Hippocampal formation (tissue), 2 donors: ENCODE results near the gene MOG.
A peak's percentile ranks its signal among the peaks of the same experiment; 100 is the strongest.

ENCODE experiments used
- DNase-seq, 2 donors: peaks; one replicate each; lab custom pipeline; 2025; lab: John Stamatoyannopoulos, UW

MOG gene

DNA sequence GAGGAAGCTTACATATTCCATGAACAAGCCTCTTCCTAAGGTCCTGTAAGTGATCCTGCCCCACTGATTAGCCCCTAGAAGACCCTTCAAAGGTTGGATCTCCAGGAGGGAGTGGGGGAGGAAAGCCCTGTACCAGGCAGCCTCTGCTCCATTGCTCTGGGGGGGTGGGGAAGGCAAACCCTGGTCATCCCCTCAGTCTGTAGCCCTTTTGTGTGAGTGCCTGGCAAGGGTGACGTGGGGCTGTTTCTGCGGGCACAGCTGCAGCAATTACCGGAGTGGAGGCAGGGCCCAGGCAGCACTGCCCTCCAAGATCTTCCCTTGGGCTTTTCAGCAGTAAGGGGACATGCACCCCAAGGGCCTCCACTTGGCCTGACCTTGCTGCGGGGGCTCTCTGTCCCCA lies at the start of gene MOG:
MOG (plus strand) TSS at position 295 of the 400 bp plus-strand sequence. CDS start 118 bp downstream, outside the sequence.
- DNase-seq: peak; percentile 88 to 95

DNA sequence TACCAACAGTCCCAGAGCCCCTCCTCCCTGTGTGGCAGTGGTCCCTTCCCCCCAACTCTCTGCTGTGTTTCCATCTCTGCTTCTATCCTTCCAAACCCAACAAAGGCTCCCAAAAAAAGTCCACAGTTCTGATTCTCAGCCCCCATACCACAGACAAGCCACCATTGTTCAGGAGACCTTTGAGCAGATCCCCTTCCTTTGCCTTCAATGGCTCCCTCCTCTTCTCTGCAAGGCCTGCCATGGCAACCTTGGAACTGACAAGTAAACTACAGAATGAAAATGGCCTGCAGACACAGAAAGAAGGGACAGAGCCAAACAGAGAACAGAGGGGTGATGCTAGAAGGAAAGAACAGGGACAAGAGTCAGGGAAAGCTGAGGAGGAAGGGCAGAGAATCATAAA lies 48.8 kb upstream of the MOG start:
- no peak for DNase-seq

DNA sequence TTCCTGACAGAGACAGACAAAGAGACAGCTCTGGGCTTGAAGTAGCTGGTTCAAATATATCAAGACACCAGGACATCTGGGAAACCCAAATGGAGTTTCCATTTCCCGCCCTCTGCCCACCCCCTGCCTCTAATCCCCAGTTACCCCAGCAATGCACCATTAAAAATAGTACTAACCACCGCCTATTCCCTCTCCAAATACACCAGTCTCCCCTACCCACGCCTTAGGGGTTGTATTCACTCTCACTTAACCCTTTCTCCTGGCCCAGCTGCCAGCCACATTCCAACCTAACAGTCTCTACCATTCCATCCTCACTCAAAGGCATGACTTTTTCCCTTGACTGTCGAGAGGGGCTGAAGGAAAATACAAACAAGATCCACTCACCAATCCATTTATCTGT lies 46.4 kb upstream of the MOG start:
- DNase-seq: no peak

- peak in 1 of 2 donors; percentile 44 for DNase-seq
These were observed 45.5 kb upstream of the MOG start for GRCh38 chr6:29611426-29611825.

- no peak for DNase-seq
These were observed 38.9 kb upstream of the MOG start for GRCh38 chr6:29617782-29618554.

GRCh38 chr6:29619578-29620160 lies 37.2 kb upstream of the MOG start:
- no peak for DNase-seq

- DNase-seq: no peak
These were observed 36.3 kb upstream of the MOG start for GRCh38 chr6:29620630-29621029.

DNA sequence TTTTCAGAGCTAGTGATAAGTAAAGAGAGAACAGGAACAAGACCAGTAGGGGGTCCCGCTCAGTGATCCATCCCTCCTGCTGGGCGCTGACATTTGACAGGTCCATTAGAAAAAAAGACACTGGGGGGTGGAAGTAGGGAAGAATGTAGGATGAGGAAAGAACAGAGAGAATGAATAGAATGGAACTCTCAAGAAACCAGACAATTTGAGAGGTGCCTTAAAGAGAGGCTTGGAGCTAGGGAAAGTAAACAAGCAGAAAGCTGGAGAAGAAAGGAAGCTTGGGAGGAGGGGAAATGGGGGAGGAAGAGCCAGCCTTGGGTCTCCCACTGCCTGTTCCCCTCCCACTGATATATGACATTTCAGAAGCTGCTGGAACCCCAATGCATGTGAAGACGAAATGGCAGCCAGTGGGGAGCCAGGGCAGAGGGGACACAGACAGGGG lies 32.4 kb upstream of the MOG start:
- no peak for DNase-seq

DNA sequence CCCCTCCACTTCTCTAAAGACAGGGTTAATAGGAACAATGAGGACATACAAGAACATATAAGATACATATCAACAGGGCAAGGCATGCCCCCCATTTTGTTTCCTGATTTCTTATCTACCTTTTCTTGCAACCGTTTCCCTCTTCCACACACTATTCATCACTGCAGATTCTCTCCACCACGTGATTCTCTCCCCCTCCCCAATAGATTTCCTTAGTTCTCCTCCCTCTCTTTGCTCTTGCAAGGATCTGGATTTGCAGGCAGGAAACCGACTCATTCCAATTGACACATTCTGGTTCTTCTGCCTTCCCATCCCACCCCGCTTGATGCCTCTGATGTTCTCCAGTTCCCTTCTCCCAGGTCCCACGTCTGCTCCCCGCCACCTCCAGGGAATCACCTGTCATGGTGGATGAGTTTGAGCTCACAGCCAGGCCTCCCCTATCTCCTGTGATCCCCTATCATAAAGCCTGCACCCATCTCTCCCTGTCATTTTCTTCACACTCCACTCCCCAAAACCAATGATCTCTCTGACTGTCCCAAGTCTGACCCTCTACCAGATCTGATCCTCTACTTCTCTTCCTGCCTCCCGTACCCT lies 31.5 kb upstream of the MOG start:
- no peak for DNase-seq

GRCh38 chr6:29626948-29627754 lies 29.7 kb upstream of the MOG start:
- DNase-seq: no peak

DNA sequence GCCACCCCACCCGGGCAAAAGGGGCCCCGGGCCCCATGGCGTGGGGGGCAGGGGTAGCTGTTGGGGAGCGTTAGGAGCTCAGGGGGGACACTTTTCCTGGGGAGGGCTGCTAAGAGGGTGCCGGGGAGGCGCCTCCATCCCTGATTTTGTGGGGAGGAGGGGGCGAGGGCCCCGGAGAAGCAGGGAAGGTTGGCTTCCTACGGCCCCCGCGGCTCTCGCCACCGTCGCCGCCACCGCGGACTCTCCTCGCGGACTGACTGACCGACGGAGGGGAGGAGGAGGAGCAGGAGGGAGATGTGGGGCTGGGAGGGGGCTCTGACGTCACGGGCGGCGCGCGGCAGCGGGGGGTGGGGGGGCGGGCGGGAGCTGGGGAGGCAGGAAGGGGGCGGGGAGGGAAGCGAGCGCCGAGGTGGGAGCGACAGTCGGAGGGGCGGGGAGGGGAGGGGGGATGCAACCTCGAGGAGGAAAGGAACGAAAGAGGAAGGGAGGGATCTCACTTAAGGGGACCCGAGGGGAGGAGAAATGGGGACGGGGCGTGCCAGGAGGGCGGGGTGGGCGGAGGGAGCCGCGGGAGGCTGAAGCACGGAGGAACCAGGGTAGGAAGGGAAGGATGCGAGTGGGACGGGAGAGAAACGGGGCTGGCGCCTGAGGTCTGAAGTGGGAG lies 29.0 kb upstream of the MOG start:
- DNase-seq: peak; percentile 49 to 77

DNA sequence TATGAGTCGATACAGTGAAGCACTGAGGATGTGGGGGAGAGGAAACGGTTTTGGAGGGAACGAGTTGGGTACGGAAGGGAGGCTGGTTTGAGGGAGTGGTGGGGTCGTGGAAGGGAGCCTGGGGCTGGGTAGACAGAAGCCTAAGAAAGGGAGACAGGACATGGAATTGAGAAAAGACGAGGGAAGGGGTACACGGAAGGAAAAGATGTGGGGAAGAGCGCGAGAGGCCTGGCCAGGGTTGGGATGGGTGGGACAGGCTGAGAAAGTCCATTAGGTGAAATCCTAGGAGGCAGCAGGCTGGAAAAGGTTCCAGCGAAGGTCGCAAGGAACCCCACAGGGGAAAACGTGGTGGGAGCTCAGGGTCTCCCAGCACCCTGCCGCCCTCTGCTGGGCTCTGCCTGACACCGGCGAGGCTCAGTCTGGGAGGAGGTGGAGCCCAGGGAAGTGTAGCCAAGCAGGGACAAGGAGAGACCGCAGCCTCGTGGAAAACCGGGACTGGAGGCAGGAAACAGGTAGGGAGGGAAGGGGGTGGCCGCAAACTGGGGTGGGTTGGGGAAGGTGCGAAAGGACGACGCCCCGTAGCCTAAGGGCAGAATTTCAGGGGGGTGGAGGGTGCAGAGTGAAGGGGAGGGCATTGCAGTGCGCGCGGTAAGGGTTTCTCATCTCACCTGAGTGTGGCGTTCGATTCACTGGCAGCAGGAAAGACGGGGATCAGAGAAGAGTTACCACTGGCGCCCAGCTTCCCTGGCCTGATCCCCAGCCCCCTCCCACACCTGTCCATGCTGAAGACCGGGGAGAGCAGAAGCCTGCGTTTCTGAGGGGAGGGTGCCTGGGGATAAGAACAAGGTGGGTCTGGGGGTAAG lies 28.2 kb upstream of the MOG start:
- peak; percentile 67 to 69 for DNase-seq

DNA sequence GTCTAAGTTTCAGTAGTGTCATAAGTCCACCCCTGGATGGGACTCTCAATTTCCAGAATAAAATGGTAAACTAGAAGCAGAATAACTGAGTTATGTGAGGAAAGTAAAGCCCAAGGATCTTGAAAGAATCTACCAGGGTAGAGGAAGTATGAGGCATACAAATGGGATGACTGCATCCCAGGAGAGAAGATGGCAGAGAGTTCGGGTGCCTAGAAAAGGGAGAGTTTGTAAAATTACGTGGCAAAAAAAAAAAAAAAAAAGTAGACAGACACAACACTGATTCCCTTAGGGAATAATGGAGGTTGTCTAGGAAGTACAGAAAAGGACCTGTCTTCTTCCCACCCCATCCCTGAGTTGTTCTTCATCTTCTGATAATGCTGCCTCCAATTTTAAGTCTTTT lies 27.3 kb upstream of the MOG start:
- DNase-seq: no peak

DNA sequence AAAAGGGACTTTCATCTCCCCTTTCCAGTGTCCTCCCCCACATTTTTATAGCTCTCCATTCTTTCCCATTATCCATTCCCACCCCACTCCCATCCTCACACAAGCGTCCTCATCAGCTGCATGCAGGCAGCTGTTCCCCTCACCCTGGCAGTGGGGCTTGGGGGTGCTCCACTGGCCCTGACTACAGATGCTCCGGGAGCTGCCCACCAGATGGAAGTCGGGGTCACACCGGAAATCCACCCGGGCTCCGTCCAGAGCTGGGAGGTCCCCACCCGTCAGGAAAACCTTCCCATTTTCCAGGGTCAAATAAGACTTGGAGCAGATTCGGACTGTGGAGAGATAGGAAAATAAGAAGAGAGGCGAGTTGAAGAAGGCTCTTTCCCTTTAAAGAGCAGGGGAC lies 26.6 kb upstream of the MOG start:
- DNase-seq: no peak

DNA sequence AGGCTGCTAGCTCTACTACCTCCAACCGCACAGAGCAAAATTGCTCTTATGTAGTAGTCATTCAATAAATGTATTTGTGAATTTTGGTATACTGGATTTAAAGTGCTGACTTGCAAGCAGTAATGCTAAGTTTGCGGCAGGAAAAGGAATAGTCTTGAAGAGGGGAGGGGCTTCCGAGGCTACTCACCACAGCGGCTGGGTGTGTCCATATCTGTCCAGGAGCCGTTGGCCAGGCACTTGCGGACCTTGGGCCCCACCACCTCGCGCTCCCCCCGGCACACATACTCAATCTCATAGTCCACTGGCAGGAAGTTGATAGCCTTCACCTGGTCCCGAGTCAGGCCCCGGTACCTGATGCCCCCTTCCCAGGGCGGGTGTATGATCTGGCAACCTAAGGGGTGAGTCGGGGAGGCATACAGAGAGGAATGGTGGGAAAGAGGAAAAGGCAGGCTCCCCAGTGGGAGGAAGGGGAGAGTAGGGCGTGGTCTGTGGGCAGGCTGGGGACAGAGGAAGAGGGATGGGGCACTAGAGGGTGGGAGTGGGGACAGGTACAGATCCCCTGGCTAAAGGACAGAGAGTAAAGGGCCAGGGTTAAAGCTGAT lies 25.6 kb upstream of the MOG start:
- no peak for DNase-seq

- peak in 1 of 2 donors; percentile 37 for DNase-seq
These were observed 24.8 kb upstream of the MOG start for GRCh38 chr6:29631860-29632731.

GRCh38 chr6:29632789-29633533 lies 23.9 kb upstream of the MOG start, which contains the start of gene GABBR1:
Gene GABBR1, minus strand, starts transcription at chr6:29633183. Its CDS starts 798 bp downstream, at chr6:29632385.
- DNase-seq: peak; percentile 77 to 78

DNA sequence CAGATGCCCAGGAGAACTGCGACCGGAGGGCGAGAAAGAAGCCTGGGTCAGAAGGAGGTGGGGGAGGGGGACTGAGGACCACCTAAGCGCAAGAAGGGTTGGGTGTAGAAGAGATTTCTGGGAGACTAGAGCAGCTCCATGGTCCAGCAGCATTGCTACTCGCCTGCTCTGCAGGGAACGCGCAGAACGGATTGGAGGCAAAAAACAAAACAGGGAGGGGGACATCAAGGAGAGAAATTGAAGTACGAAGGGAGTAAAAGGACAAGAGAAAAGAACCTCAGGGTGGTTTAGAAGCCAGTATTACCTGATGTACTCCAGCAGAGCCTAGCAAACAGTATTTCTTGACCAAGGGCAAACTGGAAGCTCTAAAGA lies 23.4 kb upstream of the MOG start:
- DNase-seq: no peak

- no peak for DNase-seq
These were observed 19.6 kb upstream of the MOG start for GRCh38 chr6:29637247-29637646.
